Metanephros (tissue), 2 donors: ENCODE measurements around the gene SCGB1C2. TPM values are rescaled to one million over a fixed set of nuclear protein-coding genes. Genes with fewer than 3 reads are reported as not detected.

ENCODE experiments used
- small RNA-seq: library from RNA; depleted of rRNA; stranded (forward); fragments of <200 nt; gene quantifications from one replicate; pipeline ENCODE3, GENCODE V24; 2014; ENCODE audit warnings: low replicate concordance
- total RNA-seq: library from RNA; depleted of rRNA; stranded (reverse); fragments of >200 nt; gene quantifications from one replicate; pipeline ENCODE4 v1.2.3, GENCODE V29; 2014

Gene SCGB1C2
- total RNA-seq = not detected

DNA sequence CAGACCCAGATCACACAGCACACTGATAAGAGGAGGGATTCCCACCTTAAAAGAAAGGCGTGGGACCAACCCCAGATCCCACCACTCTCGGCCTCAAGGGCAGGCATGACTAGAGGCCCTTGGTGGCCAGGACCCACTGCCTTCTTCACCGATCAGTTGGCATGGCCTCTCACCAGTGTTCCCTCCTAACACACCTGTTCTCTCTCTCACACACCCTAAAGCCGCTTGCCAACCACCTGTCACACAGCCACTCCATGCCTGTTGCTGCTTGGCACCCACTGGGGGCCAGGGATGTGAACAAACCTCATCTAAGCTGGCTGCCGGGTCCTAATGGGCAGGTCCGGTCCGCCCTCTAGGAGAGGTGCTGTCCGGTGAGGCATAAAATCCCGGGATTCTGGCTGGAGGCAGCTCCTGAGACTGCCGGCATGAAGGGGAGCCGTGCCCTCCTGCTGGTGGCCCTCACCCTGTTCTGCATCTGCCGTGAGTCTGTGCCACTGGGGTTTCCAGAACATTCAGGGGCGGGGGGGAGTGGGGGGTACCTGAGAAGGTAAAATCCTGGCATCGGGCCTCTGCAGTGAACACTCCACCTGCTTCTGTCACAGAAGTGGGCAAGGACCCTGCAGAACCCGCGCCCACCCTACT is at the start of gene SCGB1C2:
TSS of gene SCGB1C2 (plus strand) at position 404 of the 642 bp plus-strand sequence. CDS start at position 426, 22 bp downstream.

DNA sequence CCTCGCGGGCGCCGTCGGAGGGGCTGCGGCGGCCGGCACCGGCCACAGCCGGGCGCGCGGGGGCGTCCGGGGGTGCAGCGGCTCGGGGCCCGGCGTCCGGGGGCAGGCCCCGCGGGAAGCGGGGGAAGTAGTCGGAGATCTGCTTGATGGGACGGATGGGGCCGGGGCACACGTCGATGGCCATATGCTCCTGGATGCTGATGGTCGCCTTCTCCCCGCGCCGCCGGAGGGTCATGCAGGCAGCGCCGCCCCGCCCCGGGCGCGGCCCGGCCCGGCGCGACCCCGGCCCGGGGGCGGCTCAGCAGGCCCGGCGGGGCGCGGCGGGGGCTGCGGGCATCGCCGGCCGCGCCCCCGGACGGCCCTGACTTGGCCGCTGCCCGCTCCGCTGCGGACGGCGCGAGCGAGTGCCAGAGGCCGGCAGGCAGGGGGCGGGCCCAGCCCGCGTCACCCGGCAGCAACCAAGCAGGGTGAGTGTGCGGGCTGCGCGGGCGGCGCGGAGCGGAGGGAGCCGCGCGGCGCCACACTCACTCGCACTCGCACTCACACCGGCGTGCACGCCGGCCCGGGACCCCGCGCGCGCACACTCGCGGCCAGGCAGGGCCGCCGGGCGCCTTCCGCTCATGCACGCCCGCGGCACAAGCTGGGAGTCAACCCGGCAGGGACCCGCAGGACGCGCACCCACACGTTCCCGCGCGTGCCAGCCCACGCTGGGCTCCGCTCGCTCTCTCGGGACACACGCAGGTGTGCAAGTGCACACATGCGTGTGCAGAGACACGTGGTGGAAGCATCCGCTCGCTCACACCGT is 44.1 kb downstream of the SCGB1C2 start, which contains the start of gene DOC2B:
TSS of gene DOC2B (minus strand) at position 406 of the 805 bp plus-strand sequence. CDS start at position 235, 171 bp downstream.

Small RNAs within 50 kb of the gene (small RNA-seq; reads per million reads assigned to genes)
- not detected for gene RF00026

Other genes starting within 250 kb of the SCGB1C2 start
- 63.1 TPM for gene DOC2B, start 44.1 kb downstream of the SCGB1C2 start, total RNA-seq
- gene RPH3AL, start 215.2 kb downstream of the SCGB1C2 start, total RNA-seq = 46.8 TPM